ENCODE data around the gene BCAS3.

BCAS3 gene

DNA sequence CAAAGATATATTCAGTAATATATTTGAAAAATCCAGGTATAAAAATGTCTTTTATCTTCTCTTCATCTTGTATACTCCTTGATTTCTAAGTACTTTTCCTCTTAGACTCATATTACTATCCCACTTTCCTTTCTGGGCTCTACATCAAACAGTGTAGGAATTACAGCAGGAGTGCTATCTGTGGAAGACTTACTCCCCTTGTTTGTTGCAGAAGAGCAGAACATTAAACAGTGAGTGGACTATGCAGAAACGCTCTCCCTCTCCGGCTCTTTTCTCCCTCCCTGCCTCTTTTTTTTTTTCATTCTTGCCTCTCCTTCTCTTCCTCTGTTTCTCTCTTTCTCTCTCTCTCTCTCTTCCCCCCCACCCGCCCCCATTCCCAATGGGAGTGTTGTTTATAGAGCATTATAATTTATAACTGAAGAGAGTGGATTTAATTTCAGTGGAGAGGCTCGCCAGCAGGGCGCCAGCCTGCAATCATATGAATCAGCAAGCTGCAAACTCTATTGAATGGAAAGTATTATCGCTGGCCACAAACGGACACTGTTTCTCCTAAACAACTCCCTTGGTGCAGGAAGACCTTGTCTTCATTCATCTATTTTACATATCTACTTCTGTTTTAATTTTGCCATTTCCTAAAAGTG is 479.7 kb downstream of the BCAS3 start:
- no peak for DNase-seq (ENCODE audit: low spot score)

DNA sequence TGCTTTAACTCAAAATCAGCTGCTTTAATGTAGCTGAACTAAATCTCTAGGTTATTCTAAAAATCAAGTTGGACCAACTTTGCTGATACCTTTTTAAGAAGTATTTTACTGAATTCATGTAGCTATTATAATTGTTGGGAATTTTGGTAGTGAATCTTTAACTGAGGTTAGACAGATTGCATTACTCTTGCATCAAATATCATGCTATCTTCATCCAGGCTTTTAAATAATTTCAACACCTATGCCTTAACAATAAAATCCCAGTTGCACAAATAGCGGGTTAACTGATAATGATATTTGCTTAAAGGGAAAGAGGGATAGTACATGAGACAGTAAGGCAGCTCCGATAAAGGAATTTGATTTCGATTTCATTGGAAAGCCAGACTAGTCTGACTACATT is 480.7 kb downstream of the BCAS3 start:
- DNase-seq (ENCODE audit: low spot score) = no peak

DNA sequence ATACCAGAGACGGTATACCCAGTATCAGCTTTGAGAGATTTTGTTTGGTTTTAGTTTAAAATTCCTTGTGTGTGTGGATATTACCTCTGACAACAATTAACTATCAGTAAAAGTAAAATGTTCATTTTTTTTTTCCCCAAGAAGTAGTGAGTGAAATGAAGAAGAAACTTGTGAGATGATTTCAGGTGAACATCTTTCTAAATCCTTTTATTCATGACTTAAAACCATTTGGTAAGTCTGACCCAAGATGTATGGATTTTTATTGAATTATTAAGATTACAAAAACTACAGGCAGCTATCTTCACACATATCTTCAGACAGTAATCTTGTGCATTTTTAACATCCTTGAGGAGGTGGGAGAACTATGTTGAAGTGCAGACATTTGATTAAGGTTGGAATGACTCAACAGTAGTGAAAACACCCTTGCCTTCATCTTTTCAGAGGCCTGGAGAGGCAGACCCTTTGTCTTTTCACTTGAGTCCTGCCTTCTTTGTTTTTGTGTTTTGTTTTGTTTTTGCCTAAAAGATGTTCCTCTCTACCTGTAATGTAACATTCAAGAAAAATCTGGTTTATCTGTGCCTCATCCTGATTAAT is 481.7 kb downstream of the BCAS3 start:
- no peak for DNase-seq (ENCODE audit: low spot score)

DNA sequence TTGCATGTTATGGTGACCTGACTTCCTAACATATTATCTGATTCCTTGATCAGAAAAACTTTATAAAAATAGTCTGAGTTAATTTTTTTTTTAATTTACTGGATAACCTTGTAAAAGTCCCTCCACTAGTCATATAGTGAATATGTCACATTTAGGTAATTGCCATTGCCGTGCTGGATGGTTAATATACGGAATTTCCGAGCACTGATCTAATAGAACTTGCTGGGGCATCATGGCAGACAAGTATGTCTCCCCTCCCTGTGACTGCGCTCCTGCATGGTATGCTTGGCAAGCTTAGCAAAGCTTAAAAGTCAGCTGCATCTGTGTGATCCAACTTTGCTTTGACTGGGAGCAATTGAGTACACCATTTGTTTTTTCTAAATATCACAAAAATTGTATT is 482.6 kb downstream of the BCAS3 start:
- DNase-seq (ENCODE audit: low spot score) = no peak

DNA sequence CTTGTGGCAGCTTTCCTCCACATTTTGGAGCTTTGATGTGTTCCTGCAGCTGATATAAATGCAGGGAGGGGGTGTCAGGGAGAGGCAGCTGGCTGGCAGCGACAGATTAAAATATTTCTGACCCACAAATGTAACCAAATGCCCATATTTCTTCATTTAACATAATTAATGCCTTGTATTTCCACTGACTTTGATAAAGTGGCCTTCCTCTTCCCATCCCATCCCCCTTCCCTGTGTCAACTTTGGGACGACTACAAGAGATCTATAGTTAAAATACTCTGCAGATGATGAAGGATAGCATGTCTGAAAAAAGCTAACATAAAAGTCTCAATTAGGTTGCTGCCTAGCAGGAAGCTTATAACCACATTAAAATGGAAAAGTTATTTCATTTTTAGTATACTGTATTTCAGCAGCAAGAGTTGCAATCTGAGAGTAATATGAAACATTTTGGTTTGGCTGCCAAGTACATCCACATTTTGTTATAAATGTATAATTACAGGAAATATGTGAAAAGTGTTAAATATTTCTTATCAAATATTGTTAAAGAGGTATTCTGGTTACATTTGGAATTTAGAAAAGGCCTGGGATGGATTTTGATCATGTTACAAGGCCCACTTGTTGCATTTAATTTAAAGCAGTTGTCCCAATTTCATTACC is 483.3 kb downstream of the BCAS3 start:
- no peak for DNase-seq (ENCODE audit: low spot score)

DNA sequence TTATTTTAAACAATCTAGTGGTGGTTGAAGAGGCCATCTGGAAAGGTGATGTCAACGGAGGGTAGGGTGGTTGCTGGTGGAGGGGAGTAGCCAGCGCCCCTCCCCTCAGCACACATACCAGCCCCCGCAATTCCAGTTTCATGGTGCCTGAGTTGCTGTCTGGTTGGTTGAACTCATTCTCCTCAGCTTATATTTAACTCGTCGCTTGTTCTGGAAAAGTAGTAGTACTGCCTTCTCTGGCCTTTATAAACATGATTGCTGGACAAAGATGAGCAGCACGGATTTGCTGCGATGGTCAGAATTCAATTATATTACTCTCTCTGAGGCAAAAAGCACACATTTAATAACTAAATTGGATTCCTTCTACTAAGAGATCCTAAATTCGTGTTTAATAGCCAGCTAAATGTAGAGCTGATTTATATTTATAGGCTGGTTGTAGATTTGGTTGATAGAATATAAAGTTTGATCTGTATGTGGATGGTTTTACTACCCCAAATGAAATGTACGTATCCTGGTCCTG is 484.0 kb downstream of the BCAS3 start:
- no peak for DNase-seq (ENCODE audit: low spot score)

DNA sequence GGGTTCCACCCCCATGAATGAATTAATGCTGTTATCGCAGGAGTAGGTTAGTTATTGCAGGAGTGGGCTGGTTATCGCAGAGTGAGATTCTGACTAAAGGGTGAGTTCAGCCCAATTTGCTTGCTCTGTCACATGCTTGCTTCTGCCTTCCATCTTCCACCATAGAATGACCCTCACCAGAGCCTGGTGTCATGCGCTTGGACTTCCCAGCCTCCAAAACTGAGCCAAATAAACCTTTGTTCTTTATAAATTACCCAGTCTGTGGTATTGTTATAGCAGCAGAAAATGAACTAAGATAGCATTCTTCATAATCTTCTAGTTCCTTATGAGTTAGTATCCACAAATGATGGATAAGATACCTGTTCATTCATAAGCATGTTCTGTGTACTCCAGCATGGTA is 486.9 kb downstream of the BCAS3 start:
- DNase-seq (ENCODE audit: low spot score) = no peak

DNA sequence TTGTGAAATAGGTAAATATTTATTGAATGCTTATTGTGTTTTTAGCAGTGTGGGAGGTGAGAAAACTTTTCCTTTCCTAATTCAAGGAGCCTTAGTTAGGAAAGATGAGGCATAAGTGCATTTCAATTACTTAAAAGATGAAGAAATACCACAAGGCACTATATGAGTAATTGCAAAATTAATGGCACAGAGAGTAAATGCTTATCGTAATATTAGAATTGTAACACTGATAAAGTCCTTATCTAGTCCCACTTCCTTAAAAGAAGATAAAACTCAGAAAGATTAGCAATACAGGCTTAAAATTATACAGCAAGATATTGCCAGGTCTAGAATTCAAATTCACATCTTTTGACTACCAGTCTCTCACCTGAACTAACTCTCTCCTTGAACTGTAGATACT is 489.4 kb downstream of the BCAS3 start:
- no peak for DNase-seq (ENCODE audit: low spot score)

DNA sequence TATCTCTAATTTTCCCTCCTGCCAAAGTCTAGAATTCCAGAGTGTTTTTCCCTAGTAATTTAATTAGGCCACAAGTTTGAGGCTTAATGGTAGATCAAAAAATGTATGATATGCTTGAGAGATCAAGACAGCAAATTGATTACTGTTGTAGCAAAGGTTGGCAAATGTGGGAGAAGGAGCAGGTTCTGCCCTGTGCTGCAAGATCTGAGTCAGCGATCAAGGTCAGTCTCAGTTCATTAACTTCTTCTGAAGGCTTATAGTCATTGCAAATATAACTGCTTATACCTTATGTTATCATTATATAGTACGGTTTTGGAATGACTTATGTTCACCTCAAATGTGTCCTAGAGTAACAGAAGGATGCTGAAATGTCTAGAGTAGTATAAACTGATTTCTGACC is 490.9 kb downstream of the BCAS3 start:
- no peak for DNase-seq (ENCODE audit: low spot score)

DNA sequence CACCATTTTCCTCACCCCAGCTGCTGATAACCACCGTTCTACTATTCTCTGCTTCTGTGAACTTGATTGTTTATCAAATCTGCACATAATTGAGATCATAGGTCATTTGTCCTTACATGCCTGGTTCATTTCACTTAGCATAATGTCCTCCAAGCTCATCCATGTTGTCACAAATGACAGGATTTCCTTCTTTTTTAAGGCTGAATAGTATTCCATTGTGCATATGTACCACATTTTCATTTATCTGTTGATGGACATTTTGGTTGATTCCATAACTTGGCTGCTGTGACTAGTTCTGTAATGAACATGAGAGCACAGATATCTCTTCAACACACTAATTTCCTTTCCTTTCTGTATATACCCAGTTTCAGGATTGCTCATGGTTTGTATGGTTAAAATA is 496.7 kb downstream of the BCAS3 start:
- DNase-seq (ENCODE audit: low spot score) = no peak

DNA sequence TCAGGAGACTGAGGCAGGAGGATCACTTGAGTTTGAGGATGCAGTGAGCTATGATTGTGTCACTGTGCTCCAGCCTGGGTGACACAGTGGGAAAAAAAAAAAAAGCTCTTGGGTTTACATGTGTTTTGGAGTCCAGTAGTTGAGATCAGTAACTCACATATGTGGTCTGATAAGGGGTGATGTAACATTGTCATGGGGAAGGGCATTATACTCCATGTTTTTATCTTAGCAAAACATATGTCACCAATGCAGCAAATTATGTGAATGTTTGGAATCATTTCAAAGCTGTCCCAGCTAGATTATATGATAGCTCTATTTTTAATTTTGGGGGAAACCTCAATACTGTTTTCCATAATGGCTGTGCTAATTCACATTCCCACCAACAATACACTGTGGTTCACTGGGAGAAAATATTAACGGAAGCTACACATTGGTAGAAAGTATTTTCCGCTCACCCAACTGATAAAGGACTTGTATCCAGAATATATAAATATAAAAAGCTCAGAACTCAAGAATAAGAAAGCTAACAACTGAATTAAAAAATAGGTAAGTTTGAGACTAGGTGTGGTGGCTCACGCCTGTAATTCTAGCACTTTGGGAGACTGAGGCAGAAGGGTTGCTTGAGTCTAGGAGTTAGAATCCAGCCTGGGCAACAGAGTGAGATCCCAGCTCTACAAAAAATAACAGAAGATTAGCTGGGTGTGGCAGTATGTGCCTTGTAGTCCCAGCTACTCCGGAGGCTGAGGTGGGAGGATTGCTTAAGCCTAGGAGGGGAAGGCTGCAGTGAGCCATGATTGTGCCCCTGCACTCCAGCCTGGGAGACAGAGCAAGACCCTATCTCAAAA is 497.9 kb downstream of the BCAS3 start:
- DNase-seq (ENCODE audit: low spot score) = no peak

DNA sequence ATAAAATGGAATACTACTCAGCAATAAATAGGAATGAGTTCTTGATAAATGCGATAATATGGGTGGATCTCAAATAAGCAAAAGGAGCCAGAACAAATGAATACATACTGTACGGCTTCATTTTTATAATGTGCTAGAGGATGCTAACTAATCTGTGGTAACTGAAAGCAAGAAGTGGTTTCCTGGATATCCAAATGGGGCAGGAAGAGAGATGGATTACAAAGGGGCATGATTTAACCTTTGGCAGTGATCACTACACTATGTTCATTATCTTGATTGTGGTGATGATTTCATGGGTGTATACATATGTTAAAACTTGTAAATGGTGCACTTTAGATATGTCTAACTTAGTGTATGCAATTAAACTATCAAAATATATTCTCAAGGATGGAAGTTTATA is 499.7 kb downstream of the BCAS3 start:
- DNase-seq (ENCODE audit: low spot score) = no peak

DNA sequence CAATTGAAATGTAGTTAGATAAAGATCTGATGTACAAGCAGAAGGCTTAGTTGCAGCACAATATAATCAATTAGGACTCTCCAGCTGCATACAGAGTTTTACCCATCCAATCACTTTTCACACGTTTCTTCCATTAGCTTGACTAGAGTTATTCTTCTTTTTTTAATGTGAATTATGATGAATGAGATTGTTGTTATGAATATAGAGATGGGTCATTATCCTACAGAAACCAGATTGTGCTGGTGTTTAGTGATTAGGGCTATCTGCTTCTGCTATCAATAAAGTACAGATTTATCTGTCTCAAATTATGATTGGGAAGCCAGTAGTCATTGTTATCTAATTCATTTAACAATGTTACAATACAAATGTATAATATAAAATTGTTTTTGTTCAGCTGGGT is 500.6 kb downstream of the BCAS3 start:
- DNase-seq (ENCODE audit: low spot score) = no peak

DNA sequence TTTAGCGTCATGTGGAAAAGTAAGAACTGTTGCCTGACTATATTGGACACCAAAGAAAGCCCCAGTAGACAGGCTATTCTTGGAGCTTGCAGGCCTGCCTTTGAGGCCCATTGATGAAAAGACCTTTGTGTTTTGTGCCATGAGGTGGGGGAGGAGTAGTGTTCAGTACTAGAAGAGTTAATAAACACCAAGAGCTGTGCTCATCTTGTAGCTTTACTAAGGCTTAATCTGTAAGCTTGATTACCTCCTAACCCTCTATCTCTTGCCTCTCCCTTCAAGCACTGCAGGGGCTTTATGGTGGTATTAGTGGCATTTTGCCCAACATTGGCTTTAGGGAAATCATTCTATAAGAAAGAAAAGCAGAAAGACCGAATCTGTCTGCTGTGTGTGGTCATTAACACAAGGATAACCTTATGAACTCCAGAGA is 501.7 kb downstream of the BCAS3 start:
- no peak for DNase-seq (ENCODE audit: low spot score)

DNA sequence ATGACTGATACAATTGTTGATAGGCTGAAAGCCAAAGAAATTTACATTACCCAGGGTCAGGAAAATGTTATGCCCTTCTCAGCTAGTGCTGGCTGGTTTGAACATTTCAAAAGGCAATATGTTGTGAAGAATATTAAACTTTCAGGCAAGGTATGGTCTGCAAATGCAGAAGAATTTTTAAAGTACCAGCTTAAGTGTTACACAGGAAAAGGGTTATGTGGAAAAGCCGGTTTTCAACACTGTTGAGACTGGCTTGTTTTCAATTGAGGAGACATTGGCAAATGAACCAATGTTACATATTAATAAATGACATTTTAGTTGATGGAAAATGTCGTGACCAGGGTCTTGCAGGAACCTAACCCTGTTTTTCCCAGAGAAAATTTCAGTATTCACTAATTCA is 506.1 kb downstream of the BCAS3 start:
- no peak for DNase-seq (ENCODE audit: low spot score)

DNA sequence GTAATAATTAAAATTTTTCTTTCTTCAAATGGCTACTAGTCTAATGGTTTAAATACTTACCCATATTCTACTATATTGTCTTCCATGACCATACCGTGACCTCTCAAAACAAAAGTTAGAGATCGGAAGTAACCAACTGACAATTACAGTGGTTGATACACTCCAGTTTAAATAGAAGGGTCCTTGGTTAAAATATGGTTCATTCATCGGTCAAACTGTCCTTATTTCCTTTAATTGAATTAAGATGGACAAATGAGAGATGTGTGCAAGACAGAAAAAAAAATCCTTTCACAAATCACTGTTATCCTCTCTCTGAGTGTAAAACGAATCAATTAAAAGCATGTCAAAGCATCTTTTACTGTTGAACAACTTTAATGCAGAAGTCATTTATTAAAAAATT is 507.7 kb downstream of the BCAS3 start:
- no peak for DNase-seq (ENCODE audit: low spot score)

DNA sequence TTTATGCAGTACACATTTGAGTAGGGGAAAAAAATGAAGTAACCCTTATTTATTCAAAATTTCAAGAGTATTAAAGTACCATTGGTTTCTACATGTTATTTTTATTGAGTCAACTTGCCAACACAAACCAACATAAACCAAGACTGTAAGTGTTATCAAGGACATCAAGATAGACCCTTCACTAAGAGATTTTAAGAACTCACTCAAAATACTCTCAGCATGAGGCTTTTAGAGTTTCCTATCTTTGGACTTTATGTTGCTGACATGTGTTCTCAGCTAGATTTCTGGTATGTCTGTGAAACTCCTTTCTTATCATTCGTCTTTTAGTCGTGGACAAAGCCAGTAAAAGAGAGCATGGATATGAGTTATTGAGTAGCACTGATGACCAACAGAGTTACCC is 509.4 kb downstream of the BCAS3 start:
- DNase-seq (ENCODE audit: low spot score) = no peak

DNA sequence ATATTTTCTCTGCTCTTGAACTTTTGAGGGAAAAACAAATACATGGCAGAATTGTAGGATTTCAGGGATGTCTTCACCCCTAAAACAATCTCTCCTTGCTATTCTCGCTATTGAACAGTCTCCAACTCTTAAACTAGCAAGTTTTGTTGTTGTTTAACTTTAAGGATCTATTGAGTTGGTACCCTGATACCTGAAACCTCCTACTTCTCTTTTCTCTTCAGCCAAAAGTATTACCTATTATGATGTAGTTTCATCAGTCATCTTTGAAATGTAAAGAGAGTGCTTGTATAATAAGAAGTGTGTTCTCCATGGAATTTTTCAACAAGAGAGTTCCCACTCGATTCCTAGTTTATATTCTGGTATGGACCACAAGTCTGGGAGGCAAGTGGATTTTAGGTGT is 510.4 kb downstream of the BCAS3 start:
- DNase-seq (ENCODE audit: low spot score) = no peak

DNA sequence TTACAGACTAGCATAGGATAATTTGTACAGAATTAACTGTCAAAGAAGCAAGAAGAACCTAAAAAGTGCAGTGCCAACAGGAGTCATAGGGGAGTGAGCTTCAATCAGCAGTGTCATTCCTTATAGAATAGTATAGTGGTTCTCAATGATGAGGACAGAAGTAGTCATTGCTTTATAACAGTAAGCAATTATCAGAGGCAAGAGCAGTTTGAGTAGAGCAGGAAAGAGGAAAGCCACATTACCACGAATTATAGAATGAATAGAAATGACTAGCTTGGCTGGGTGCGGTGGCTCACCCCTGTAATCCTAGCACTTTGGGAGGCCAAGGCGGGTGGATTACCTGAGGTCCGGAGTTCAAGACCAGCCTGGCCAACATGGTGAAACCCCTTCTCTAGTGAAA is 512.3 kb downstream of the BCAS3 start:
- no peak for DNase-seq (ENCODE audit: low spot score)

DNA sequence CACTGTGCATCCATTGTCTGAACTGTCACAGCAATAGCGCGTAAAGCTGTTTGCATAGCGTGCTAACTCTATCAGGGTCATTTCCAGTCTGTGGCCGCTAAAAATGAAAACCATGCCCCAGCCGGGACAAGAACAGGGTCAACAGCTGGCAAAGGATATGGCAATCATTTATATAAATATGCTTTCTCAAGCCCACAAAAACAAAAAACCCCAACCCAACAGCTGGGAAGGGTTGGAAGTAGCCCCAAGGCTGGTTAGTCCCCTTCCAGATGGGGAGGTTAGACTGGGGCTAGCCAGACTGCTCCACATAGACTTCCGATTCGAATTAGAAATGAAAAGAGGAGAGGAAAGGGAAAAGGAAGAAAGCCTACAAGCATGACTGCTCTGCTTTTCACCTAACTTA is 518.7 kb downstream of the BCAS3 start:
- no peak for DNase-seq (ENCODE audit: low spot score)

DNA sequence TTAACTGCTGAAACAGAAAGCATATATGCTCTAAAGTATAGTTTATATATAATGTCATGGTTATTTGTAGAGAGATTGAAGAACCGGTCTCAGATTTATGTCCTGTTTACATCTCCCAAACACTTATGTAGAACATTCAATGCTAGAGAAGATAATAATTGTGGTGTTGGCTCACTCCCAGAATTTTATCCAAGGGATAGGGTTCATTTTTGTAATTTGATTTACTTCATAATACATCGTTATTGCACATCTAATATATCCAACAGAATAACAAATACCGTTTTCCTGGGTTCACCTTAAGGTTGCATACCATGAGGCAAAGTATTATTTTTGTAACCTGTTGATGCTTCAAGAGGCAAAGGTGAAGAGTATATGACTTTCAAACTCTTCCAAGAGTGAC is 519.1 kb downstream of the BCAS3 start:
- DNase-seq (ENCODE audit: low spot score) = no peak

DNA sequence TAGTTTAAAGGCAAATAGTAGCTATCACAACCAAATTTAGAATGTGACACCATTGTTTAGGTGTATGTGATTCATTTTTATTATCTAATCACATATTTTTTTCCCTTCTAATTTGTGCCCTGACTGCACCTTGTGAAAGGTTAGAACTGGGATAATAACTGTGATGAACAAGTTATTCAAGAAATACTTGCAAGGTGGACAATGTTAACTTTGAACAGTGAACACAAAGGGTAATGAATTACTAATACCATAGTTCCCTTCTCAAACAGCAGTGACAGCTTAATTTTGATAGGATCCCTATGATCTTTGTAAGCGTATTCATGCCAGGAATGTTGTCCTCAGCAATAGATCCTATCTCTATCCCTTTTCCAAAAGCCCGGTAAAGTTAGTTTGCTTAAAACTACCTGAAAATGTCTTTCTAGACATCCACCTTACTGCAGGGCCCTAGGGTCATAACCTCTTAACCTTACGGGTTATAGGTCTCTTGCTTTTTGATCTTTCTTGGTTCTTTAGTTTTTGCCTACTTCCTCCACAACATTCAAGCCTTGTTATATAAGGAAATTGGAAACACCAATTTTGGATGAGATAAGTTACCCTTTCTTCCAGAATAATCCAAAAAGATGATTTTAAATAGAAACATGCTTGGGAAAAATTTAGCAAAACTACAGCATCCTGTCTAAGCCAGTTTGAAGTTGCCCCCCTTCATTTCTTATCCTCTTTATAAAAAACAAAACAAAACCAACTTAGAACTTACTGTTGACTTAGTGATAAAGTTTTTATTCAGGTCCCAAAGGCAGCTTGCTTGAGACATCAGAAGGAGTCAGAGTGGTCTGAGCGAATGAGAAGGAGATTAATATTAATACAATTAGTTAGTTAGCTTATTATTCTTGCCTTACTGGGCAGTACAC is 522.0 kb downstream of the BCAS3 start:
- DNase-seq (ENCODE audit: low spot score) = no peak

Measured in CD4-positive, alpha-beta T cell treated with Interleukin-15 for 4 hours (primary cell).